HFFc6 (cell line): Measurements from ENCODE around the gene PPP2R5B. TPM values are rescaled to one million over a fixed set of nuclear protein-coding genes. Genes with fewer than 3 reads are reported as not detected.

ENCODE experiments used
- DNase-seq: peaks from one replicate; pipeline ENCODE4 v3.0.0-alpha.2; 2018
- H3K27ac Mint-ChIP-seq: 2 replicates; pipeline ENCODE4 v1.8.0; 2020; ENCODE audit warnings: mild to moderate bottlenecking, mixed read lengths
- H3K27me3 Mint-ChIP-seq: 2 replicates; pipeline ENCODE4 v1.8.0; 2021; ENCODE audit warnings: mild to moderate bottlenecking, moderate library complexity, mixed read lengths; ENCODE audit not compliant: insufficient read depth
- H3K36me3 Mint-ChIP-seq: 2 replicates; pipeline ENCODE4 v1.8.0; 2021; ENCODE audit warnings: low read depth, mixed read lengths
- H3K4me1 Mint-ChIP-seq: 2 replicates; pipeline ENCODE4 v1.8.0; 2020; ENCODE audit warnings: low read depth, mixed read lengths
- H3K4me3 Mint-ChIP-seq: 2 replicates; pipeline ENCODE4 v1.8.0; 2020; ENCODE audit warnings: mild to moderate bottlenecking, moderate library complexity, mixed read lengths
- H3K9me3 Mint-ChIP-seq: 2 replicates; pipeline ENCODE4 v1.8.0; 2020; ENCODE audit warnings: mild to moderate bottlenecking, mixed read lengths
- CTCF ChIP-seq: fragments of 200-600 bp; sonication (generic); IDR thresholded peaks from 2 replicates; pipeline ENCODE4 v1.5.0; 2021; ENCODE audit warnings: antibody characterized with exemption, mild to moderate bottlenecking
- total RNA-seq, 6 experiments: library from RNA; stranded (reverse); fragmentation: NEBNext Ultra II Directional; extraction: Animal tissue kit (Norgen Biotek cat#: 25700); gene quantifications; 2 replicates in 1 of 6; 3 replicates in 5 of 6; pipeline ENCODE4 v1.2.3, GENCODE V29; 2021

PPP2R5B gene
- total RNA-seq, 6 experiments from 2014 or later: 16.2 to 28.1 (median 19.6) TPM

GRCh38 chr11:64926689-64927088 is 2.2 kb downstream of the PPP2R5B start:
- Mint-ChIP-seq H3K4me3 (no peak overlapping the region; the same call in 1 of the 2 replicates), H3K36me3 (0 out of 2 replicates have a peak, but pooled peaks cover 13% of the 10 kb centered on the region), H3K9me3 (no peaks in the 10 kb centered on the region), H3K27me3 (no peaks in the 10 kb centered on the region), H3K4me1 (peaks cover 10% of the 10 kb centered on the region), H3K27ac (no peak overlapping the region)
- no peak for TF ChIP-seq CTCF
- DNase-seq: no peak

GRCh38 chr11:64928957-64929356 is 4.5 kb downstream of the PPP2R5B start:
- DNase-seq: no peak
- H3K9me3 Mint-ChIP-seq: no peaks in the 10 kb centered on the region
- peaks cover 22% of the 10 kb centered on the region; the same call in 1 of the 2 replicates for H3K36me3 Mint-ChIP-seq
- no peaks in the 10 kb centered on the region for H3K27me3 Mint-ChIP-seq
- TF ChIP-seq CTCF: no peak
- peaks cover 6% of the 10 kb centered on the region for H3K4me1 Mint-ChIP-seq
- H3K4me3 Mint-ChIP-seq: no peak overlapping the region
- no peak overlapping the region for H3K27ac Mint-ChIP-seq

GRCh38 chr11:64929625-64930024 is 5.1 kb downstream of the PPP2R5B start:
- peaks cover 27% of the 10 kb centered on the region; the same call in 1 of the 2 replicates for H3K36me3 Mint-ChIP-seq
- H3K27me3 Mint-ChIP-seq: no peaks in the 10 kb centered on the region
- H3K9me3 Mint-ChIP-seq: no peaks in the 10 kb centered on the region
- no peak overlapping the region for H3K4me3 Mint-ChIP-seq
- no peaks in the 10 kb centered on the region for H3K4me1 Mint-ChIP-seq
- TF ChIP-seq CTCF: no peak
- no peak overlapping the region for H3K27ac Mint-ChIP-seq
- DNase-seq: no peak

- DNase-seq: no peak
- H3K4me1 Mint-ChIP-seq: no peaks in the 10 kb centered on the region
- H3K27ac Mint-ChIP-seq: no peak overlapping the region; the same call in 1 of the 2 replicates
- no peak overlapping the region for H3K4me3 Mint-ChIP-seq
- no peak for TF ChIP-seq CTCF
- H3K9me3 Mint-ChIP-seq: no peaks in the 10 kb centered on the region
- peaks cover 27% of the 10 kb centered on the region; the same call in 1 of the 2 replicates for H3K36me3 Mint-ChIP-seq
- 0 out of 2 replicates have a peak, but pooled peaks cover under 1% of the 10 kb centered on the region for H3K27me3 Mint-ChIP-seq
These were observed 5.9 kb downstream of the PPP2R5B start for GRCh38 chr11:64930340-64930739.

- peaks cover 27% of the 10 kb centered on the region; the same call in 1 of the 2 replicates for H3K36me3 Mint-ChIP-seq
- peaks cover 2% of the 10 kb centered on the region for H3K4me1 Mint-ChIP-seq
- TF ChIP-seq CTCF: no peak
These were observed 6.8 kb downstream of the PPP2R5B start for GRCh38 chr11:64931290-64931689.

More at GRCh38 chr11:64931290-64931689, 6.8 kb downstream of the PPP2R5B start:
- Mint-ChIP-seq H3K9me3 (no peaks in the 10 kb centered on the region), H3K27ac (no peak overlapping the region), H3K4me3 (no peak overlapping the region), H3K27me3 (0 out of 2 replicates have a peak, but pooled peaks cover 3% of the 10 kb centered on the region)
- DNase-seq: no peak
